Kidney (tissue), 14 donors: Measurements from ENCODE around the gene CLDN6. TPM values are rescaled to one million over a fixed set of nuclear protein-coding genes. Genes with fewer than 3 reads are reported as not detected.

Experiments used
- DNase-seq, 5 donors: peaks; one replicate each; pipeline ENCODE4 v3.0.0-alpha.2; 2013 to 2020
- FAIRE-seq: peaks from 2 replicates; lab custom pipeline; 2012; peaks lifted over from hg19 to GRCh38; lab: Jason Lieb, UNC
- H3K27ac ChIP-seq, 2 donors: one replicate each; pipeline ENCODE4 v1.7.0; 2013; ENCODE audit warnings: low read depth in 2 of 2, low read length in 2 of 2, inconsistent platforms in 1 of 2
- H3K27me3 ChIP-seq: one replicate; pipeline ENCODE4 v1.7.1; 2013; ENCODE audit warnings: low read length, inconsistent platforms; ENCODE audit not compliant: control insufficient read depth, insufficient read depth
- H3K36me3 ChIP-seq, 3 donors: one replicate each; pipeline versions ENCODE4 v1.7.0 to v1.7.1; 2013; ENCODE audit warnings: low read length in 3 of 3, control low read depth in 1 of 3, inconsistent platforms in 1 of 3; ENCODE audit not compliant: insufficient read depth in 3 of 3, control insufficient read depth in 2 of 3
- H3K4me1 ChIP-seq, 3 donors: one replicate each; pipeline versions ENCODE4 v1.7.0 to v1.7.1; 2013; ENCODE audit warnings: low read length in 3 of 3, inconsistent platforms in 1 of 3, low read depth in 1 of 3; ENCODE audit not compliant: control insufficient read depth in 2 of 3, insufficient read depth in 2 of 3
- H3K4me3 ChIP-seq, 3 donors: one replicate each; pipeline versions ENCODE4 v1.7.0 to v1.8.1; 2013; ENCODE audit warnings: low read length in 3 of 3, control low read depth in 1 of 3, inconsistent platforms in 1 of 3
- H3K9ac ChIP-seq, 3 donors: one replicate each; pipeline versions ENCODE4 v1.7.0 to v1.7.1; 2013; ENCODE audit warnings: low read length in 3 of 3, control low read depth in 1 of 3, inconsistent platforms in 1 of 3
- H3K9me3 ChIP-seq, 3 donors: one replicate each; pipeline versions ENCODE4 v1.7.0 to v1.7.1; 2013; ENCODE audit warnings: low read length in 3 of 3, control low read depth in 1 of 3, inconsistent platforms in 1 of 3; ENCODE audit not compliant: control insufficient read depth in 2 of 3, insufficient read depth in 1 of 3
- intact Hi-C: fragments of 100-400 bp; cut with DNase I; formaldehyde crosslinking; loops from one replicate; pipeline ENCODE4 v1.11.1; 2022
- polyA plus RNA-seq: library from polyadenylated mRNA; stranded (reverse); fragments of 350-450 nt; fragmentation: Illumina TruSeq; extraction: RNeasy Lipid Tissue Mini Kit (QIAGEN cat#74804); gene quantifications from one replicate; pipeline ENCODE4 v1.2.3, GENCODE V29; 2014; ENCODE audit warnings: low read depth, low replicate concordance; ENCODE audit not compliant: insufficient read depth
- total RNA-seq: library from RNA; stranded (reverse); fragmentation: NEBNext Ultra II Directional; extraction: Animal tissue kit (Norgen Biotek cat#: 25700); gene quantifications from one replicate; pipeline ENCODE4 v1.2.1, GENCODE V29; 2021
- TF ChIP-seq, protein P1 (sequence below): IDR thresholded peaks from 3 replicates; pipeline ENCODE4 v1.5.1; 2012; ENCODE audit warnings: mild to moderate bottlenecking, moderate library complexity, borderline replicate concordance; ENCODE audit not compliant: insufficient read depth; ENCODE audit errors: extremely low read depth
- donor health status: control.
- donor health status: control.
- donor health status: control.
- donor health status: control.
- donor health status: control.
- donor health status: DM: yes; HTN: yes; CAD: no.
- donor health status: Normal renal cell carcinoma (clear cell type).

CLDN6 gene
- total and polyA plus RNA-seq, 2 donors from 2014 or later, result 0.47 TPM; not detected in 1

DNA sequence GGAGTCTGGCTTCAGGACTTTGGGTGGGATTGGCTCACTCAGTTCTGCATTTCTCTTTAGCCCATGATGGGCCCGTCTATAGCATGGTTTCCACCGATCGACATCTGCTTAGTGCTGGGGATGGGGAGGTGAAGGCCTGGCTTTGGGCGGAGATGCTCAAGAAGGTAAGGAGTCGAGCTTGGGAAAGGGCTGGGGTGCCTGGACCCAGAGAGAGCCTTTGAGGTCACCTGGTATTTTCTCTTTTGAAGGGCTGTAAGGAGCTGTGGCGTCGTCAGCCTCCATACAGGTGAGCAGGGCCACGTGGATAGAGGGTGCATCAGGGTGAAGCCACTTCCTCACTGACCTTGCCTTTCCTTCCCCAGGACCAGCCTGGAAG is 8.0 kb upstream of the CLDN6 start:
- FAIRE-seq, result no peak
- Histone ChIP-seq H3K36me3 (peaks cover 2 to 5% (median 3%) of the 10 kb centered on the region in 3 donors), H3K27me3 (peaks cover 14% of the 10 kb centered on the region), H3K4me1 (peaks cover 0 to 18% (median 18%) of the 10 kb centered on the region in 3 donors), H3K9me3 (no peaks in the 10 kb centered on the region), H3K9ac (no peak overlapping the region), H3K4me3 (no peak overlapping the region), H3K27ac (no peak overlapping the region)
- intact Hi-C loops, result no loop called here
- TF ChIP-seq, protein P1, sequence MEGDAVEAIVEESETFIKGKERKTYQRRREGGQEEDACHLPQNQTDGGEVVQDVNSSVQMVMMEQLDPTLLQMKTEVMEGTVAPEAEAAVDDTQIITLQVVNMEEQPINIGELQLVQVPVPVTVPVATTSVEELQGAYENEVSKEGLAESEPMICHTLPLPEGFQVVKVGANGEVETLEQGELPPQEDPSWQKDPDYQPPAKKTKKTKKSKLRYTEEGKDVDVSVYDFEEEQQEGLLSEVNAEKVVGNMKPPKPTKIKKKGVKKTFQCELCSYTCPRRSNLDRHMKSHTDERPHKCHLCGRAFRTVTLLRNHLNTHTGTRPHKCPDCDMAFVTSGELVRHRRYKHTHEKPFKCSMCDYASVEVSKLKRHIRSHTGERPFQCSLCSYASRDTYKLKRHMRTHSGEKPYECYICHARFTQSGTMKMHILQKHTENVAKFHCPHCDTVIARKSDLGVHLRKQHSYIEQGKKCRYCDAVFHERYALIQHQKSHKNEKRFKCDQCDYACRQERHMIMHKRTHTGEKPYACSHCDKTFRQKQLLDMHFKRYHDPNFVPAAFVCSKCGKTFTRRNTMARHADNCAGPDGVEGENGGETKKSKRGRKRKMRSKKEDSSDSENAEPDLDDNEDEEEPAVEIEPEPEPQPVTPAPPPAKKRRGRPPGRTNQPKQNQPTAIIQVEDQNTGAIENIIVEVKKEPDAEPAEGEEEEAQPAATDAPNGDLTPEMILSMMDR, result no peak
- DNase-seq, result no peak

DNA sequence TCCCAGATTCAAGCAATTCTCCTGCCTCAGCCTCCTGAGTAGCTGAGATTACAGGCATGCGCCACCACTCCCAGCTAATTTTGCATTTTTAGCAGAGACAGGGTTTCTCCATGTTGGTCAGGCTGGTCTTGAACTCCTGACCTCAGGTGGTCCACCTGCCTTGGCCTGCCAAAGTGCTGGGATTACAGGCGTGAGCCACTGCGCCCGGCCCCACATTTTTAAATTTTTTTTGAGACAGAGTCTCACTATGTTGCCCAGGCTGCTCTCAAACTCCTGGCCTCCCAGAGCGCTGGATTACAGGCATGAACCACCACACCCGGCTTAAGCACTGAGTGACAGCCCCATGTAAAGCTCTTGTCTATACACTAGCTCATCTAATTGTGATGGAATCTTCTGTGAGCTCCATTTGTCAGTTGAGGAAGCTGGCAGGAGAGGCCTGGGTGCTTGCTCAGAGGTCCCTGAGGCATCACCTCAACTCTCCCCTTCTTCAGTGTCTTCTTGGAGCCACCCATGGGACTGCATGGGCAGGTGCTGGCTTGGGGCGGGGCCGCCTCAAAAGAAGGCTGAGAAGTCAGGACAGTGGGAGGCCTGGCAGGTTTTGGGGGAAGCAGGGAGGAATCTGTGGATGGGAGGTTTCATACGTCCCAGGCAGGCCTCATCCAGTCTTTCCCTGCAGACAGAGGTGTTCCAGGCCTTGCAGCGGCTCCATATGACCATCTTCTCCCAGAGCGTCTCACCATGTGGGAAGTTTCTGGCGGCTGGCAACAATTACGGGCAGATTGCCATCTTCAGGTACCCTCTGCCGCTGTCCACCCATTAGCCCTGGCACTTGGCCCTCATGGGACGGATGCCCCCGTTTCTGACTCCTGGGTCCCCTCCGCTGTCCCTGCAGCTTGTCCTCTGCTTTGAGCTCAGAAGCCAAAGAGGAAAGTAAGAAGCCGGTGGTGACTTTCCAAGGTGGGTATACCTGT is 7.3 kb upstream of the CLDN6 start:
- H3K4me3 ChIP-seq, result no peak overlapping the region
- no peak overlapping the region for H3K27ac ChIP-seq
- H3K36me3 ChIP-seq, result peaks cover 2 to 5% (median 3%) of the 10 kb centered on the region in 3 donors
- DNase-seq, result no peak
- intact Hi-C loops, result no loop called here
- peaks cover 14% of the 10 kb centered on the region for H3K27me3 ChIP-seq
- no peak for FAIRE-seq
- TF ChIP-seq, protein P1, result no peak
- H3K9me3 ChIP-seq, result no peaks in the 10 kb centered on the region
- peaks cover 0 to 23% (median 18%) of the 10 kb centered on the region in 3 donors for H3K4me1 ChIP-seq
- H3K9ac ChIP-seq, result no peak overlapping the region

DNA sequence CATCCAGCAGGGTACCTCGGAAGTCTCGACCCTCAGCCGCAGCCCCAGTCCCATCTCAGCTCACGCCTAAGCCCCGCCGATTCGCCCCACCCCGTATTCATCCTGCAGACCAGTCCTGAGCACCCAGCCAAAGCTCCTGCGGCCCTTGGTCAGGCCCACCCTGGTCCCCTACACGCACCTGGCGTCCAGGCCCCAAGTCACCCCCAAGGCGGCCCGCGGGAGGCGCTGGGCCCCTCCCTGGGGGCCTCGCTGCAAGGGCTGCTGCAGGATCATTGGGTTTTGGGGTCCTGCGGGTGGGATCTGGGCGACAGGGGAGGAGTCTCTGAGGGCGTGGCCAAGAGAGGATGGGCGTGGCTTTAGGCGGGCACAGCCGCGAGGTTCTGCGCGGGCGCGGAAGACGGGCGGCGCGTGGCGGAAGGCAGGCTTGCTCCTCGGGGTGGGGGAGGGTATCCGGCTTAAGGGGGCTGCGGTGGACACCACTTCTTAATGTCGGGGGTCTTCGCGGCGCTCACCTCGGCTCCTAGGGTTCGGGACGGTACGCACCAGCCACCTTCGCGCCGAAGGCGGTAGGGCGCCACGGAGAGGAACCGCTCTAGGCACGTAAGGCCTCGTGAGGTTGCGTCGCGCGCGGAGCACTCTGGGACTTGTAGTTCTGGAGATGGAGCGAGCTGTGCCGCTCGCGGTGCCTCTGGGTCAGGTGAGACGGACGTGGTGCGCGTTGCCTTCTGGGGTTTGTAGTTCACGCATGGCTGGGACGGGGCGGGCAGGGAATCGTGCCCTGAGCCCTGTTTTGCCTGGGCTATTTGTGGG is 5.9 kb upstream of the CLDN6 start, which contains the start of the genes HCFC1R1 and THOC6:
Gene HCFC1R1 (minus strand): TSS at position 274 of the 810 bp plus-strand sequence. CDS start 1 bp downstream, at position 273.
Gene THOC6 (plus strand): TSS at position 367 of the 810 bp plus-strand sequence. CDS start 292 bp downstream, at position 659.
- intact Hi-C loops, result no loop called here
- DNase-seq (peak; percentile 97 to 99 (median 99)), FAIRE-seq (no peak)
- H3K36me3 ChIP-seq, result peaks cover 2 to 5% (median 3%) of the 10 kb centered on the region in 3 donors
- H3K9me3 ChIP-seq, result no peaks in the 10 kb centered on the region
- peak within 1 kb of the TSS; percentile 37 to 89 (median 65) for H3K9ac ChIP-seq
- peaks cover 2% of the 10 kb centered on the region for H3K27me3 ChIP-seq
- peaks cover 0 to 23% (median 18%) of the 10 kb centered on the region in 3 donors for H3K4me1 ChIP-seq
- peak within 1 kb of the TSS; percentile 49 to 90 (median 67) for H3K4me3 ChIP-seq
- TF ChIP-seq, protein P1, result no peak
- peak within 1 kb of the TSS; percentile 98 for H3K27ac ChIP-seq
